Endothelial cell of umbilical vein (primary cell): ENCODE data around the gene HS6ST2.

Experiments
- CTCF ChIP-seq, 2 donors: IDR thresholded peaks; 1 replicate in 1 of 2; 2 replicates in 1 of 2; pipeline ENCODE4 v1.5.1; 2011; ENCODE audit warnings: low read length in 2 of 2, mild to moderate bottlenecking in 2 of 2, moderate library complexity in 2 of 2, control low read depth in 1 of 2, inconsistent platforms in 1 of 2, low read depth in 1 of 2; ENCODE audit not compliant: insufficient read depth in 1 of 2; ENCODE audit errors: extremely low read depth in 1 of 2
- EZH2 ChIP-seq: IDR thresholded peaks from 2 replicates; pipeline ENCODE4 v1.6.1; 2012; ENCODE audit warnings: borderline replicate concordance, low read depth, mild to moderate bottlenecking, moderate library complexity, low read length, inconsistent platforms; ENCODE audit not compliant: severe bottlenecking
- MYC ChIP-seq: IDR thresholded peaks from one replicate; pipeline ENCODE4 v1.6.1; 2011; ENCODE audit warnings: mild to moderate bottlenecking, low read depth, low read length
- POLR2A ChIP-seq: IDR thresholded peaks from 2 replicates; pipeline ENCODE4 v1.6.1; 2012; ENCODE audit warnings: low read depth, mild to moderate bottlenecking, control low read depth, low read length

- TF ChIP-seq CTCF (IDR thresholded peaks at IDR 0.05; ENCODE audit: extremely low read depth in 1 of 2, insufficient read depth in 1 of 2, low read depth in 1 of 2, low read length in 2 of 2) (no peak), EZH2 (no peak), MYC (no peak), POLR2A (no peak)
Measured at GRCh38 chrX:132689612-132690563, 268.5 kb downstream of the HS6ST2 start.
